HG03097 (cell line): ENCODE results near the gene COL6A3.
"Not testable (repeated sequence)": the region's sequence is repeated elsewhere in the genome, so short reads cannot be mapped to it uniquely, and the experiment has no call there.

Experiments used
- ATAC-seq: cut with Tn5 transposase; IDR thresholded peaks from one replicate; pipeline ENCODE4 v1.9.1; 2021; ENCODE audit not compliant: unreplicated experiment, low FRiP score

Gene COL6A3

DNA sequence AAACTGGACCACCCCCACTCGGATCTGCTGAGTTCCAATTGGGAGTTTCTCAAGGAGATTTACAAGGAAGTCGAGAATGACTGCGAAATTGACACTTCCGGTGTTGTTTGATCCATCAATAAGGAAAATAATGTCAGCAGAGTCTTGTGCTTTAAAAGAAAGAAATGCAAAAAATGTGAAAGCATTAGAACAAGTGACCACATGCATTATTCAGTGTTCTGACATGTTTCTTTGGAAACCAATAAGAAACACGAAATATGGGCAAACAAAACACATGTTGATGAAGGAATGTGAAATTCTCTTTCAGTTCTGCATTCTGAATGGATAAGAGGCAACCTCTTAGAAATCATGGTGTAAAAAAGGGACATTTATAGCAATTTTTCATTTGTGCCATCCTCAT is 25.9 kb downstream of the COL6A3 start:
- ATAC-seq: no peak

DNA sequence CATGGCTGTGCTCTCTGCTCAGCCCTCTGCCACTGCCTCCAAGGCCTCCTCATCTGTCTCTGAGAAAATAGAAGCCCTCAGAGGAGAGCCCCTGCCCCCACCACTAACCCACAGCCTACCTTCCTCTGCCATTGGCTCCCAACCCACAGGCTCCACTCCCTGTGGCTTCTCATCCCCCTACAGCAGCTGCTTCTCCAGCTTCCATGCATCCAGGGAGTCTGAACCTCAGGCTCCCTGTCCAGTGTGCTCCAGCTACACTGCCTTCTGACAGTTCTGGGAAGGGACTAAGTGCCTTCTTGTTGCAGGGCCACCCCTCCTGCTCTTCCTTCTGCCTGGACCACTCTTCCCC is 29.3 kb downstream of the COL6A3 start:
- ATAC-seq: no peak

DNA sequence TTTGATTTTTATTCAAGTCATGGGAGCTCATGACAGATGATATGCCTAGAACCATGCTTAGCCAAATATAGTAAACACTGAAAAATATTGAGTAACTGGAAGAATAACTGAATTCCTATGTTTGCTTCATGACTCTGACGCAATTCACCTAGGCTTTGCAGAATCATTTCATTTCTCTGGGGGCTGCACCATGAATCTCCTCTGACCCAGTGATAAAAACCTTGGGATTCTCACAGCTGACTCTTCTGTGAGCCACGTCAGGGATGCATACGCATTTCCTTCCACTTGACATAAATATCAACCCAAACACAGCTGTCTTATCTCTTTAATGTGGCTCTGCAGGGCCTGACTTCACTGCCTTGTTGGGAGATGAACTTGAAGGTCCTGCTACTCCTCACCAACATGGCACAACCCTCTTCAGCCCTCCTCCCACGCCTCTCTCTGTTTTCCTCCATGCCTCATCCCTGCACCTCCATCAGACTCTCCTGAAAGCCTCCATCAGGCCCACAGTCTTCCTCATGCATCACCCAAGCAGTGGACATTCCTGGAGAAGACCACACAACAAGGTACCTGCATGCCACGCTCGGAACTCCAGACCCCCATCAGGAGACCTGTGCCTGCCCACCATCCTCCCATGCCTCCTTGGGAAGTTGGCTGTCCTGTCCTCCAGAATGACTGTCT is 29.8 kb downstream of the COL6A3 start:
- no peak for ATAC-seq

DNA sequence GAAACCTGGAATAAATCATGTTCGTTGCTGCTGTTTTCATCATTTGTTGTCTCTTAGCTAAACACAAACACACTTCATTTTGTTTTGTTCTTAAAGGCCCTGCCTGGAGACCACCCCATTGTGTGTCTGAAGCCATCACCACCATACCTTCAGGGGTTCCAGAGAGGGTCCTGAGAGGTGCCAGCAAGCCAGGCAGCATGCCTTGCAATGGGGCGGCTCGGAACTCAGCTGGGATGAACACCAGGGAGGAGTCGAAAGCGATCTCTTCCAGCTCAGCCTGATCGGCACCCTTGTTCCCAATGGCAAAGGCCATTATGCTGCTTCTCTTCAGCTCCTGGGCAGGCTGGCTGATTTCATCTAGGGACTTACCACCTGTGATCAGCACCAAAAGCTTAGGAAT is 33.2 kb downstream of the COL6A3 start:
- no peak for ATAC-seq

DNA sequence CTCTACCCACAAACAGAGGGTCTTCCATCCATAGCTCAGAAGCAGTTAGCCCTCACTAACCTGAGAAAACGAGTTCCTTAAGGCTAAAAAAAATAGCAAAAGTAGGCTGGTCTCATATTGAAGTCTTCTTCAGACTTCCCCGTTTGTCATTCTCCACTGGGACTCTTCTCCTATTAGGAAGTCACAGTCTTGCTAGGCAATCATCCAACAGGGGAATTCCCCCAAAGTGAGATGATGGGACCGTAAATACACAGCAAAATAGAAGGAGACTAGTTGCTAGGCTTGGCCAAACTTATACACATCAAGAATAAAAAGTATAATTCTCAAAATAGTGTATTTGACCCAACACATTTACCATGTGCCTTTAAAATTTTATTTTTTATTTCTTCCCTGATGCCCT is 34.3 kb downstream of the COL6A3 start:
- ATAC-seq: no peak

GRCh38 chr2:237378650-237379049 is 35.3 kb downstream of the COL6A3 start:
- no peak for ATAC-seq

GRCh38 chr2:237374284-237375060 is 39.5 kb downstream of the COL6A3 start:
- ATAC-seq: no peak

DNA sequence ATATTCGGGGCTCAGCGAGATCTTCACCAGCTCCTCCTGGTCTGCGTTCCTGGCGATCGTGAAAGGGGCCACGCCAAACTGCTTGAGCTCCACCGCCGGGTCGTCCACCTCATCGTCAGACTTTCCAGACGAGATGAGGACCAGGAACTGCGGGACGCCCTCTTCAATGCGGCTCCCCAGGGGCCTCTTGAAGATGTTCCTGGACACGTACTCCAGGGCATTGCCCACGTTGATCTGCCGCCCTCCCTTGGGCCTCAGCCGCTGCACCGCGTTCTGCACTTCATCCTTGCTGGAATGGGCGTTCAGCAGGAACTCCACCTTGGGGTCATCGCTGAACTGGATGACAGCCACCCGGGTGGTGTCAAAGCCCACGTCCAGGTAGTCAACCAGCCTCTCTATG is 42.1 kb downstream of the COL6A3 start:
- ATAC-seq: no peak

- no peak for ATAC-seq
These were observed 48.3 kb downstream of the COL6A3 start for GRCh38 chr2:237365671-237366070.

DNA sequence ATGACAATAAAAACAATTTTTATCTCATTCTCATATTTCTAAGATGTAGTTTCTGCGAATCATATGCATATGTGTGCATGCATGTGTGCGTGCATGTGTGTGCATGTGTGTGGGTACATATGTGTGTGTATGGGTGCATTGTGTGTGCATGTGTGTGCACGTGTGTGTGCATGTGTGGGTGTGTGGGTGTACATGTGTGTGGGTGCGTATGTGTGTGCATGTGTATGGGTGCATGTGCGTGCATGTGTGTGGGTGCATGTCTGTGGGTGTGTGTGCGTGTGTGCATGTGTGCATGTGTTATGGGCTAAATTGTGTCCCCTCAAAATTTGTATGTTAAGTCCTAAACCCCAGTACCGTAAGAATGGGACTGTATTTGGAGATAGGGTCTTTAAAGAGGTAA is 49.3 kb downstream of the COL6A3 start:
- no peak for ATAC-seq

DNA sequence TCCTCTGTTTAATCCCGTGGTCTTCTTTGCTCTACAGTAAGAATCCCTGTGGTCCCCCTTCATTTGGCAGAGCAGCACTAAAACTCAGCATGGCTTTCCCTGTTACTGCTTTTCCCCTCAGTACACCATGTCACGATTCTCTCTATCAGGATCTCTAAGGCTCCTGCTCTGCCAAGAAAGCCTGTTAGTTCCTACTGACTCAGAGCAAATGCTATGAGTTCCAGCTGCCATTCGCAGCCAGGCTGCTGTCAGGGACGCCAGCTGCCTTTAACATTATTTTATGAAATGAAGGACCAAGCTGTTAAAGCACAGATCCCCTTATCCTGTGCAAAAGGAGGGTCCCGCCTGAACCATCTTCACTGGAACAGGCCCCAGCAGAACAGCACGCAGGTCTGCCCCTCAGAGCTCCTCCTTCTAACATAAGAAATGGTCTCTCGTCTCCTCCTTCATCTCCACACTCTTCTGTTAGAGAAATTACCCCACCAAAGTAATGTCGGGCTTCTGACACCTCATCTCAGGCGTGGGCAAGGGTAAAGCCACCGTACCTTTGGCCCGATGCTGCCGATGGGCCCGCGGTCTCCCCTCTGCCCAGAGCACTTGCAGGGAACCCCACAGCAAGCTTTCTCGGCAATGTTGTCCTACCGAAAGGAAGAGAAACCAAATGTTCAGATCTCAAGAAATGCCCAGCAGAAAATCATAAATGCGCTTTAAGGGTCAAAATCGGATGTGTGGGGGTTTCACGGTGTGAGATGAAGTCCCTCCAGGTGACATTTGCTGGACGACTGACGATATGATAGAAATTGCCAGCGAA is 52.6 kb downstream of the COL6A3 start:
- no peak for ATAC-seq

- ATAC-seq: no peak
These were observed 53.8 kb downstream of the COL6A3 start for GRCh38 chr2:237359894-237360780.

DNA sequence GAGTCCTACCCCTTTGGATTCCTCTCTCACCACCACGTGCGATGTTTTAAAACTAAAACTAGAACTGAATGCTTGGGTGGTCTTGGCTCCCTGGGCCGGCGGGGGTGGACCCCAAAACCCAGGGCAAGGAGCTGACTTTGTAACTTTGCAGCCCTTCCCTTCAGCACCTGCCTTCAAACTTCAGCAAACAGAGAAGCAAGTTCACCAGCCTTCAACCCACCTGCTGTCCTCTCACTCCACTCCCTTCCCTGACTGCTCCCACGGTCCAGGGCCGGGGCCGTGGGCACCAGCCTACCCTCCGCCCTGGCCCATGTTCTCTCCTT is 54.5 kb downstream of the COL6A3 start:
- no peak for ATAC-seq

- ATAC-seq: no peak
These were observed 55.0 kb downstream of the COL6A3 start for GRCh38 chr2:237358721-237359517.

- no peak for ATAC-seq
These were observed 58.3 kb downstream of the COL6A3 start for GRCh38 chr2:237355701-237356100.

DNA sequence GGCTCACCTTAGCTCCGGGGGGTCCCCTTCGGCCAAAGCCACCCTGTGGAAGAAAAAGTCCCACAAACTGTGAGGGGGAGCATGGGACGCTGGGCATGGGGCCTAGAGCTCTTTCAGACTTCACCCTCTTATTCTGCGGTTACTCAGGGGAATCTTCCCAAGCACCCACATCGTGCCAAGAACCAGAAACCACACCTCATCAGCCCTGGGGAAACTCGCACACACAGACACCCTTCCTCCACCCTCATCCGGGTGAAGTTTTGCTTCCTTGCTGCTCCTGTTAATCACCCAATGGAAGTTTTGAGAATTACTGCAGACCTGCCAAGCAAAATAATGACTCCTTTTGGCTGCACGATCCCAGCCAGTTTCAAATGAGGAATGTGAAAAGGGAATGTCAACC is 59.1 kb downstream of the COL6A3 start:
- no peak for ATAC-seq

DNA sequence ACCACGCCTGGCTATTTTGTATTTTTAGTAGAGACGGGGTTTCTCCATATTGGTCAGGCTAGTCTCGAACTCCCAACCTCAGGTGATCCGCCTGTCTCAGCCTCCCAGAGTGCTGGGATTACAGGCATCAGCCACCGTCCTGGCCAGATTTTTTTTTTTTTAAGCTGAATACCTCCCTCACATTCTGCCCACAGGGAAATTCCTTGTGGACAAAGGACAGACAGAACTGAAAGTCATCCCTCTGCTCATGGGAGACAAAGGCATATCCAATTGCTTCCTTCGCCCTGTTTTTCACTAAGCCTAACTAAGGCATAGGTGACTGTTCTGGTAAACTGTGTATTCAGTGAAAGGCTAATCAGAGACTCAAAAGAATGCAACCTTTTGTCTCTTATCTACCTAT is 59.8 kb downstream of the COL6A3 start:
- ATAC-seq: not testable (repeated sequence)

DNA sequence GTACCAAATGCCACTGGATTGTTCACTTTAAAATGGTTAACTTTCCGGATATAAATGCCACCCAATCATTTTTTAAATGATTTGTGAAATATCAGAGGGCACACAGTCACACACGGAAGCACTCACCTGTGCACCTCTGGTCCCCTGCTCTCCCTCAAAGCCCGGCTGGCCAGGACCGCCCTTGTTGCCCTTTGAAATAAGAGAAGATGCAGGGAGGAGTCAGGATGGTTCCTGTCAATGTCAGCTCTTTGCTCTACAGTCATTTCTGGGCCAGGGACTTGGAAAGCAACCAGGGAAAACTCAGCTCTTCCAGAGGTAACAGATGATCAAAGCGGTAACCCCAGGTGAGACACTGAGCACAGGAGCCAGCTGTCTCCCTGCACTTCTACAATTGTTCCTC is 60.7 kb downstream of the COL6A3 start:
- no peak for ATAC-seq

- ATAC-seq: no peak
These were observed 61.6 kb downstream of the COL6A3 start for GRCh38 chr2:237352279-237352845.

GRCh38 chr2:237351796-237352195 is 62.2 kb downstream of the COL6A3 start:
- ATAC-seq: no peak
